D341Med (cell line): ENCODE measurements around the gene OR6K3.
"Not testable (repeated sequence)": the region's sequence is repeated elsewhere in the genome, so short reads cannot be mapped to it uniquely, and the experiment has no call there.

ENCODE experiments used
- DNase-seq: peaks from one replicate; pipeline ENCODE4 v3.0.0; 2012; ENCODE audit warnings: low spot score

Gene OR6K3, protein sequence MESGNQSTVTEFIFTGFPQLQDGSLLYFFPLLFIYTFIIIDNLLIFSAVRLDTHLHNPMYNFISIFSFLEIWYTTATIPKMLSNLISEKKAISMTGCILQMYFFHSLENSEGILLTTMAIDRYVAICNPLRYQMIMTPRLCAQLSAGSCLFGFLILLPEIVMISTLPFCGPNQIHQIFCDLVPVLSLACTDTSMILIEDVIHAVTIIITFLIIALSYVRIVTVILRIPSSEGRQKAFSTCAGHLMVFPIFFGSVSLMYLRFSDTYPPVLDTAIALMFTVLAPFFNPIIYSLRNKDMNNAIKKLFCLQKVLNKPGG

DNA sequence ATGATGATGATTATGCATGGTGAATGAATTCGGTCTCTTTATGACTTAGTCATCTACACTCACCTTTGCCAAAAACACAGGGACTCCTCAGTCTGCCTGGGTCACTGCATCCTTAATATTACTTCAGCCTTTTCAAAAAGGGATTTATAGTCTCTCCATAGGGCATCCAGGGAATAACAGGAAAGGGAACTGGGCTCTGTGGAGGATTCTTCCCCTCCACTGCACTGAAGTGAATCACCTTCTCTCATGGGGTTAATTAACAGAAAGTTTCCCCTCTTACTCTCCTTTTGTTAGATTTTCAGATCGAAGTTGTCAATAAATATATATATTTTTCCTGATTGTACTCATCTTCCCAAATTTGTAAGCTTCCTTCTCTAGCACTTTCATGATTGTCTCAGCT, at the start of gene OR6K3:
Gene OR6K3 (minus strand): TSS at position 101 of the 400 bp plus-strand sequence. CDS start 2,605 bp downstream, outside the sequence.
- DNase-seq = no peak

DNA sequence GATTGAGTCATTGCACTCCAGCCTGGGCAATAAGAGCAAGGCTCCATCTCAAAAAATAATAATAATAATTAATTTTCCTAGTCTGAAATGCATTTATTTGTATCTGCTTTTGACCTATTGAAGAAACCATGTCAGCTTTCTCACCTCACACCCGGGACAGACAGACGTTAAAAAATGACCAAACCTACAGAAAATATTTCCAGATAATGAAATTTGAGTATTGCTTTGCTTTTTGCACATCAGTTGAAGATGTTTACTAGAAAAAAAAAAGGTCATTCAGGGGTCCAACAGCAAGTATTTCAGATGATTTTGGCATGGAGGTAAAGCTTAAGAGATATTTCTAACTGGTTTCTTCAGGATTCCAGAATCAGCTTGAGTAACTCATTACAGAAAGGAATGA, 33.9 kb upstream of the OR6K3 start, which contains the start of gene OR6K6:
Gene OR6K6 (plus strand): TSS at position 301 of the 400 bp plus-strand sequence. CDS start 168 bp downstream, outside the sequence.
- no peak for DNase-seq

DNA sequence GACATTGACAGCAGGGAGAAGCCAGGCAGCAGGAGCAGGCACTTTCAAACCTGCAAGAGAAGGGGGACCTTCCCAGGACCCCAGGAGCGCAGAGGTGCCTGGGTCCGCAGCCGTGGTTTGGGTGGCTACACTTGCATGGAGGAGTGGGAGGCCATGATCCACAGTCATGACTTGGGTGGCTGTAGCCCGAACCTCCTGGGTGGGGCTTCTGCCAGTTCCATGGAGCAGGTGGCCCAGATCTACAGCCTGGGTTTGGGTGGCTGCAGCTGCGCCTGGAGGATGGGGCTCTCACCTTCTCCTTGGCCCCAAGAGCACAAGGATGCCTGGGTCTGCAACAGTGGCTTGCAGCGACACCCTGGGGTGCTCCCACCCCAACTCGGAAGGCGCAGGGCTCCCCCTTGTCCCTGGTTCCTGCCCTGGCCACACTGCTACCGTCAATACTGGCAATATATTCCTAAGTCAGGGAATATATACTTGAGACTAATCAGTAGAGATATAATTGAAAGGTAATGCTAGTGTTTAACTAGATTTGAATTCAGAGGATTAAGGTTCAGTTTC, 31.7 kb upstream of the OR6K3 start:
- no peak for DNase-seq

DNA sequence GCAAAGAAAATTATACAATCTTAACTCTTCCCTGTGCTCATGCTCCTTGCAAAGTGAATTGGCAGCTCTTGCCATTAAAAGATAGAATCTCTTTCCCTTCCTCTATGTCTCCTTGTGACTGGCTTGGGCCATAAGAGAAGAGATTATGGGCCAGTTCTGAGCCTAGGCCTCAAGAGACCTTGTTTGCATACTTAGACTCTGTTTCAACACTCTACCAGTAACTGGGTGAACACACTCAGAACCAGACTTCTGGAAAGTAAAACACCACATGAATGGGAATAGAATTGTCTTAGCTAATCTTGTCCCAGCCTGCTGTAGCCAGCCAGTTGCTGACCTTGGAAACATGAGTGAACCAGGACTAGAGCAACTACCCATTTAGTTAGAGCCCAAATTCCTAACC, 15.3 kb upstream of the OR6K3 start:
- no peak for DNase-seq

DNA sequence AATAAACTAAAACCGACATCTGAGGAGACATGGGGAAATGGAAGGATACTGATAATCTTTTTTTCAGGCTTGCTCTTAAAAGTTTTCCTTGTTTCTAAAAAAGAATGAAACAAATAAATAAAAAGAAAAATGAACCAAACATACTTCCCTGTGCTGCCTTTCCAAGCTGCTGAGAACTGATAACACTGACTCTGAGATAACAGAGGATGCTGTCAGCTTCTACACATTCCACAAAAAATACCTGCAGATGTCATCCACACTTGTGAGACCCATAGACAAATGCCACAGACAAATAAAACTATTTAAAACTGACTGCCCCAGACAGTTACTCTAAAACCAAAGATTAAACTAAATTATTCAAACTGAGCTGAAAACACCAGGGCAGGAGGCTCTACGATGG, 12.0 kb upstream of the OR6K3 start:
- no peak for DNase-seq

DNA sequence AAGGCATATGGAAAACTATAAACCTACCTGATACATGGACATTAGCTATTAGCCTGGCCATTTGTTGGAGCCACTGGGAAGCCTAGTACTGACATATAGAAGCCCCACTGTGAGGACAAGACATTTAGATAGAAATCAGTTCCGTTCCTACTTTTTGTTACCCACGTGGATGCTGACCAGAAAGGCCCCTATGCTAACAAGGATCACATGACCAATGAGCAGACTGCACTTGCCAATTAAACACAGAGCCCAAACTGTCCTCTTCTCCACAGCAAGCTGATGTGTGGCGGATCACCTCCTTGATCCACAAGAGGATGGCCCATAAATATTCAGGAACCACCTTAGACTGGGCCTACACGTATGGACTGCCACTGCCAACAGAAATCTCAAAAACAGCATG, 11.2 kb upstream of the OR6K3 start:
- no peak for DNase-seq

DNA sequence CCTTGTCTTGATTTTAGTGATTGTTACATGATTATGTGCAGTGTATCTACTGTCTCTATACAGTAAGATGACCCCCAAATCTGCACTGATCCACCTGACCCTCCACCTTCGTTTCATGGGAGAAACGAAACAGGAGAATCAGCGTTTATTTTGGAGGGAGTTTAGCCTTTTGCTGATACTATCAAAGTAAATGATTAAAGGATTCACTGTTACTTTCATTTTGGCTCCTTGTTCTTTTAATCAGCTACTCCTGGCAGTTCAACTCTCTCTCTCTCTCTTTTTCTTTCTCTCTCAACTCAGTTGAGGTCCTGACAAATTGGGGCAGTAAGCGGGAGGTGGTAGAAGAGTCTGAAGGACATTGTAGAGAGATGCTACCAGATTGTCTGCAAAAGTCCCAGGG, 9.9 kb upstream of the OR6K3 start:
- DNase-seq = no peak

DNA sequence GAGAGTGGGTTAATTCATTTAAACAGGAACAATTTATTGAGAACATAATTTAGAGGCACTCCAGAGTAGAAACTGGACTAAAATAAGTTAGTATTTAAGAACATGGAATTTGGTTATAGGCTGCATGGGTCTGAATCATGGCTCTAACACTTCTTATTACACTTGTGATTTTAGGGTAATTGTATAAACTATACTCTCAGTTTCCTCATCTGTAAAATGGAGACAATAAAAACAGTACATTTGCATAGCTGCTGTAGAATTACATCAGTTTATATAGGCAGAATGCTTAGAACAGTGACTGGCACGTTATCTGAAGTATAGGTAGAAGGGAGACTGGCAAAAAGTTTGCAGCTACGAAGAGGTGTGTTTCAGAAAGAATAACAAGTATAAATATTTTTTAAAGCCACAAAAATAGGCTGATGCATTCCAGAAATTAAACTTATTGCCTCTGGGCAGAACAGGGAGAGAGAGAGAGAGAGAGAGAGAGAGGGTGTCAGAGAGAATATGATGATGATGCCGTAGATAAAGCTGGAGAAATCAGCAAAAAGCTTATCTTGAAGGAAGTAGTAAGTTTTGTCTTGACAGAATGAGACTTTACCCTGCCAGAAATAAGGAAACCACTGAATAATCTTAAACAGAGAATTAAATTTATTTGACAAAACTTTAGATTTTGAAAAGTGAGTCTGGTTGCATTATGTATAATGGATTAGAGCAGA, 8.1 kb upstream of the OR6K3 start:
- DNase-seq = no peak

DNA sequence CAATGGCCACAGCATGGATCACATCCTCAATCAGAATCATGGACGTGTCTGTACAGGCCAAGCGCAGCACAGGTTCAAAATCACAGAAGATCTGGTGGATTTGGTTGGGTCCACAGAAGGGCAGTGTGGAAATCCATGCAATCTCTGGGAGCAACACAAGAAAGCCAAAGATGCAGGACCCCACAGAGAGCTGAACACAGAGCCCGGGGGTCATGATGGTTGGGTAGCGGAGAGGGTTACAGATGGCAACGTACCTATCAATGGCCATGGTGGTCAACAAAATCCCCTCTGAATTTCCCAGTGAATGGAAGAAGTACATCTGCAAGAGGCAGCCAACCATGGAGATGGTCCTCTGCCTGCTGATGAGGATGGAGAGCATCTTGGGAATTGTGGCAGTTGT, 3.9 kb upstream of the OR6K3 start:
- no peak for DNase-seq

DNA sequence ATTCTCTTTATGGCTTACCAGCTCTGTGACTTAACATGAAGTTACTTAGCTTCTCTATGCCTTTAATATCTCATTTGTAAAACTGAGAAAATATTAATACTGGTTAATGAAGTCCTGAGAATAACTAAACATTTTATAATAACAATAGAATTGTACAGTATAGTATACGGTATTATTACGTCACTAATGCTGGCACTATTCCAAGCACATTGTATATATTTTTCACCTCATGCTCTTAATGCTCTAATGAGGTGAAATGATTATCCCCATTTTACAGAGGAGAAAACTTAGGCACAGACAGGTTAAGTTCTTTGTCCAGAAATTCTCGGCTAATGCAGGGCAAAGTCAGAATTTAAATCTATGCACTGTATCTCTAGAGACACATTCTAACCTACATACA, 856 bp downstream of the OR6K3 start:
- no peak for DNase-seq

DNA sequence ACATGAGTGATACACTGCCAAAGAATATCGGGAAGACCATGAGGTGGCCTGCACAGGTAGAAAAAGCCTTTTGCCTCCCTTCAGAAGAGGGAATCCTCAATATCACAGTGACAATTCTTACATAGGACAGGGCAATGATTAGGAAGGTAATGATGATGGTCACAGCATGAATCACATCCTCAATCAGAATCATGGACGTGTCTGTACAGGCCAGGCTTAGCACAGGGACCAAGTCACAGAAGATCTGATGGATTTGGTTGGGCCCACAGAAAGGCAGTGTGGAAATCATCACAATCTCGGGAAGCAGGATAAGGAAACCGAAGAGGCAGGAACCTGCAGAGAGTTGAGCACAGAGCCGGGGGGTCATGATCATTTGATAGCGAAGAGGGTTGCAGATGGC, 3.2 kb downstream of the OR6K3 start:
- DNase-seq = no peak

DNA sequence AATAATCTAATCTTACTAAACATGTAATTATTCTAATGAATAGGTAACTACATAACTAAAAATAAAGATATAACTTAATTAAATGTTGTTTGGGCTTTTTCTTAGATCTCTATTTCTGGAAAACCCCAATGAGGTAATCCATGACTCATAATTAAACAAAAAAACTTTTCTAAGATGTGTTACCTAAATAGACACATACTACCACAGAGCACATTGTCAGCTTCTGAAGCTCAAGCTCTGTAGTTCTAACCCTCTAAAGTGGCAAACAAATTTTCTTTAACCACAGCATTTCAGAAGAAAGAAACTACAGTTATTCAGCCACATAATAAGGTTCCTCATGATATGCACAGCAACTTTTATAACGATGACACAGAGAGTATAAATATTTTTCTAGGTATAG, 4.2 kb downstream of the OR6K3 start:
- DNase-seq = no peak

DNA sequence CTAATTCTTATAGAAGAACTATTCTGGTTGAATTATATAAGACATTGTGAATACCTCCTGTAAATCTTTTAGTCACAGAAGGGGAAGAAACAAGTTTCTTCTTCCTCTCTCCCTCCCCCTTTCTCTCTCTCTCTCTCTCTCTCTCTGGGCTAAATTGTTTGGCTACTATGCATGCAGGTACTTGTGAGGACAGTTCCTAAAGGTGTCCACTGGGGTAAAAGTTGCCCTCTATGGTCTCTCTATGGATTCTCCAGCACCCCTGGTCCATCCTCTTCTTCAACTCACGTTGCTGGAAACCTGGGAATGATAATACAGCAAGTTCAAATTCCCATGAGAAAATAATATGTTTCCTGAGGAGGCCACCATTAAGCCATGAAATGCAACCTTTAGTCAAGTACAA, 5.8 kb downstream of the OR6K3 start:
- DNase-seq = no peak

DNA sequence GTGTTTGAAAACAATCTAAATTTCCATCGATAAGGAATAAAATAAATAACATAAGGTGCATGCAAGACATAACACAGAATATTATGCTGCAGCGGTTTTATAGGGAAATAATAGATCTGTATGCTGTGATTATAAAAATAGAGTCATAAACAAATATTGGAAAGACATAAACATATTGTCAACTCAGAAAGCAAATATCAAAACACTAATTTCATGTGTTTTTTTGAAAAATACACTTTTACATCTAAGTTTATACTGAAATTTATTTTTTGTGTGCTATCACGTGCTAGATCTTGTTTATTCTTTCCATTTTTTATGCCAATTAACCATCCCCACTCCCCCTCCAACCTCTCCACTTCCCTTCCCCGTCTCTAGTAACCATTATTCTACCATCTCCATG, 9.4 kb downstream of the OR6K3 start:
- DNase-seq = no peak

DNA sequence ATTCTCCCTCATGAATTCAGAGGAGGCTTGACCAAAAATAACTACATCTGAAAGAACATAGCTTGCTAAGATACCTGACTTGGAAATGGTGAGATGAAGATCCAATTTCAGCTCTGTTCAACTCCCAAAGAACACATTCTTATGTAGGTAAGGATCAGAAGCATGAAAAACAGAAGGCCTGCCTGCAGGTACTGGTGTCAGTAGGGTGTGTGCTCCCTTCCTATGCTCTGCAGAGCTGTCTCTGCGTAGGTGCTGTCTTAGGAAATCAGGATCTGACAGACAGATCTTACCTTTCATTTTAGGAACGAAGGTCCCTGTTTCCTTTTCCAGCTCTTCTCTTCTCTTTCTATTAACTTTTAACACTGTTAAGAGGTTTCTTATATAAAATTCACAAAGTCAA, 14.4 kb downstream of the OR6K3 start:
- DNase-seq = no peak

DNA sequence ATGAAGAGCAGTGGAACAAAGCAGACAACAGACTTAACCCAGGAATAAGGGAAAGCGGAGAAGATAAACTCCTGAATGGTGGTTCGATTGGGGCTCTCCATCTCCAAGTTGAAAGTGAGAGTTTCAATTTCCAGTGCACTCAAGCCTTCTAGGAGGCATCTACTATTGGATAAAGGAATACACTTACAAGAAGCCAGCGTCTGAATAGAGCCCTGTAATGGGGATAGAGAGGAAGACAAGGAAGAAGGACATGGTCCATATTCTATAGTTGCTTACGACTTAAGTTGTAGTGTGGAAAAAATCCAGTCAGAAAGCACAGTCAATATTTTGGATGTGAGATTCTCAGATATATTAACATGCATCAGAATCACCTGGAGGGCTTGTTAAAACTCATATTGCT, 20.0 kb downstream of the OR6K3 start, which contains the start of gene OR6K2:
Gene OR6K2 (minus strand): TSS at position 101 of the 400 bp plus-strand sequence. CDS start 0 bp downstream, at position 101.
- DNase-seq = no peak

DNA sequence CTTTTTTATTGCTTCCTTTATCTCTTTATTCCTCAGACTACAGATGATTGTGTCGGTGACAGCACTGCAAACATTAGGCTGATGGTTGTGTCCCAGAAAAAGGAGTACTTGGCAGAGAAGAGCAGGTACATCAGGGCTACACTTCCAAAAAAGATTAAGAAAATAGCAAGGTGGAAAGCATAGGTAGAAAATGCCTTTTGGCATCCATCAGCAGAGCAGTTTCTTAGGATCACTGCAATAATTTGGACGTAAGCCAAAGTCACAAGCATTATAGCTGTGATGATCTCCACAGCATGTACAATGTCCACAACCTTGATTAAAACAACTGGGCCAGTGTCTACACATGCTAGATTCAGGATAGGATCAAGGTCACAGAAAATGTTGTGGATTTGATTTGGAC, 25.9 kb downstream of the OR6K3 start:
- no peak for DNase-seq

DNA sequence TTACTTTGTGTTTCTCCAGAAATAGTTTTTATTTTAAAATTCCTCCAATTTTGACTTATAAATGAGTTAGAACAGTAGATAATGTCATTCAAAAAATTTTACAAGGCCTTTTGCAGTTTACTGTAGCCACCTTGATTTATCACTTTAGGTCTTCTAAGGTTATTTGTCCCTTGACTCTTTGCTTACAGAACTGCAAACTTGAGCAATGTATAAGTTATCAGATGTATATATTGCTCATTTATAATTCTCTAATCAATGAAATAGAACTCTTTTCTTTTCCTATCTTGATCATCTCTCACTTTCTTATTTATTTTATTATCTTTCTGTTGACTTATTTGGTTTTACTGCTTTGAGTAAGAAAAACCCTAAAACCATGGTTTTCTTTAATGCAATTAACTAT, 28.2 kb downstream of the OR6K3 start:
- no peak for DNase-seq

DNA sequence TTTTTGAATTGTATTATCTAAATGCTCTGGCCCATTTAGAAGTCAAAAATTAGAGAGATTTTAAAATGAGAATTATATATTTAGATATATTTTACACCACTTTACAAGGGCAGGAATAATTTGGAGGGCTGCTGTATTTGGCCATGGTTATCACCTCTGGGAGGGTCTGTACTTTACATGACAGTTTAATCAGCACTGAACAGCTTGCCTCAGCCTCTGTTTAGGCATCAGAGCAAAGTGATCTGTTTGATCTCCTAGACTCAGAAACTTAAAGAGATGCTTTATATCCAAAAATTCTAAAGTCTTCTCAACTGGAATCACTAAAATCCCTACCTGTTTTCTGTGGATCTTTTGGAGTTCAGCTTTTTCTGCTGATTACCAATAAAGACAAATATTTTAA, 28.6 kb downstream of the OR6K3 start:
- DNase-seq = no peak

DNA sequence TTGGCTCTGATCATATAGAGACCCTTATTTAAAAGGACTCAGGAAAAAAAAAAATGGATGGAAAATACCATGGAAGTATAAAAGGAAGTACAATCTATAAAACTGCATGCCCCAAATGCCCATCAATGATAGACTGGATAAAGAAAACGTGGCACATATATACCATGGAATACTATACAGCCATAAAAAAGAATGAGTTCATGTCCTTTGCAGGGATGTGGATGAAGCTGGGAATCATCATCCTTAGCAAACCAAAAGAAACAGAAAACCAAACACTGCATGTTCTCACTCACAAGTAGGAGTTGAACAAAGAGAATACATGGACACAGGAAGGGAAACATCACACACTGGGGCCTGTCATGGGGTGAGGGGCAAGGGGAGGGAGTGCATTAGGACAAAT, 29.4 kb downstream of the OR6K3 start:
- not testable (repeated sequence) for DNase-seq

DNA sequence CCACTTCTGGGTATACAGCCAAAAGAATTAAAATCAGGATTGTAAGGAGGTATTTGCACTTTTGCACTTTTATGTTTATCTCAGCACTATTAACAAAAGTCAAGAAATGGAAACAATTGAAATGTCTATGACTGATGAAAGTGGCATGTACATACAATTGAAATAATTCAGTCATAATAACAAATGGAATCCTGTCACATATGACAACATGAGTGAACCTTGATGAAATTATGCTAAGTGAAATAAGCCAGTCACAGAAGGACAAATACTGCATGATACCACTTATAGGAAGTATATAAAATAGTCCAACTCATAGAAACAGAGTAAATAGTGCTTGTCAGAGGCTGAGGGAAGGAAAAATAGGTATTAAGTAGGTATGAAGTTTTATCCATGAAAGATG, 30.6 kb downstream of the OR6K3 start:
- no peak for DNase-seq

DNA sequence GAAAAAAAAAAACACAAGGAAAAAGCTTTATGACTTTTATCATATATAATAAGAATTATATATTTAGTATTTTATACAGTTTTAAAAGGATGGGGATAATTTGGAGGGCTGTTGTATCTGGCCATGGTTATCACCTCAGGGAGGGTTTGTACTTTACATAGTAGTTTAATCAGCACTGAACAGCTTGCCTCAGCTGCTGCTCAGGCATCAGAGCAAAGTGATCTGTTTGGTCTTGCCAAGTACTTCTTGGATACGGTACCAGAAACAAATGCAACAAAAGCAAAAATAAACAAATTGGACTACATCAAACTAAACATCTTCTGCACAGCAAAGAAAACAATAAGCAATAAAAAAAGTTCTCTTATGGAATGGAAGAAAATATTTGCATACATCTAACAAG, 31.4 kb downstream of the OR6K3 start:
- no peak for DNase-seq

DNA sequence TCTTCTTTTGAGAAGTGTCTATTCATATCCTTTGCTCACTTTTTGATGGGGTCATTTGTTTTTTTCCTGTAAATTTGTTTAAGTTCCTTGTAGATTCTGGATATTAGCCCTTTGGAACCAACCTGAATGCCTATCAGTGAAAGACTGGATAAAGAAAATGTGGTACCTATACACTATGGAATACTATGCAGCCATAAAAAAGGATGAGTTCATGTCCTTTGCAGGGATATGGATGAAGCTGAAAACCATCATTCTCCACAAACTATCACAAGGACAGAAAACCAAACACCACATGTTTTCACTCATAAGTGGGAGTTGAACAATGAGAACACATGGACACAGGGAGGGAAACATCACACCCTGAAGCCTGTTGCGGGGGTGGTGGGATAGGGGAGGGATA, 32.2 kb downstream of the OR6K3 start:
- DNase-seq = not testable (repeated sequence)
